GM18861 (cell line): ENCODE data around the gene C4orf46.
A peak's percentile ranks its signal among the peaks of the same experiment; 100 is the strongest.
"Not testable (repeated sequence)": the region's sequence is repeated elsewhere in the genome, so short reads cannot be mapped to it uniquely, and the experiment has no call there.

Experiments
- ATAC-seq: cut with Tn5 transposase; IDR thresholded peaks from one replicate; pipeline ENCODE4 v1.9.1; 2021; ENCODE audit not compliant: unreplicated experiment

The C4orf46 gene

DNA sequence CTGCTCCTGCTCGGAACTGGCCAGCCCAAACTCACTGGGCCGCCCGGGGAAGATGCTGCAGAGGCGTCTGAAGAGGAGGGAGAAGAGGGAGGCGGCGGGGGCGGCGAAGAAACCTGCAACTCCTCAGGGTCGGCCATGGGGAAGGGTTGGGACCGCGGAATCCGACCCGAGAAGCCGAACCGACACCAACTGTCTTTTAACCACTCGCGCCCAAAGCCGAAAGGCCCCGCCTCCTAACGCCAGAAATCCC is at the start of gene C4orf46:
Gene C4orf46 (minus strand): TSS at position 223 of the 250 bp plus-strand sequence. CDS start 86 bp downstream, at position 137.
- no peak for ATAC-seq

- ATAC-seq = no peak
Measured at GRCh38 chr4:158715802-158716201, 44.1 kb upstream of the C4orf46 start.

GRCh38 chr4:158714937-158715336 is 43.2 kb upstream of the C4orf46 start:
- ATAC-seq = no peak

- ATAC-seq = not testable (repeated sequence)
Measured at GRCh38 chr4:158712622-158713021, 40.9 kb upstream of the C4orf46 start.

- no peak for ATAC-seq
Measured at GRCh38 chr4:158710814-158711213, 39.1 kb upstream of the C4orf46 start.

DNA sequence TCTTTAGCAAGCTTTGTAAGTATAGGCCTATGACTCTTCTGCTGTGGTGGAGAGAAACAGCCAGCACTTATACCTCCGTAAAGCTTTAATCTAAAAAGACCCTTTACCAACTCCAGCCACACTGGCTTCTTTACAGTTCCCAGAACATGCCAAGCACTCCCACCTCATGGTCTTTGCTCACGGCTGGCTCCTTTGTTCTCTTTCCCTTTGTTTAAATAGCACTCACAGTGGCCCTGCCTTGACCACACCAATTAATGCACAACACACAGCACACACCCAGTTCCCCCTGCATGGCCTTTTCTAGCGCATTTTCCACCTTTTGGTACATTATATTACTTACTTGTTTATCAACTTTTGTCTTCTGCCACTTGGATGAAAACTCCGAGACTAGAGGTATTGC is 32.6 kb upstream of the C4orf46 start:
- no peak for ATAC-seq

- ATAC-seq = no peak
Measured at GRCh38 chr4:158688813-158689212, 17.1 kb upstream of the C4orf46 start.

DNA sequence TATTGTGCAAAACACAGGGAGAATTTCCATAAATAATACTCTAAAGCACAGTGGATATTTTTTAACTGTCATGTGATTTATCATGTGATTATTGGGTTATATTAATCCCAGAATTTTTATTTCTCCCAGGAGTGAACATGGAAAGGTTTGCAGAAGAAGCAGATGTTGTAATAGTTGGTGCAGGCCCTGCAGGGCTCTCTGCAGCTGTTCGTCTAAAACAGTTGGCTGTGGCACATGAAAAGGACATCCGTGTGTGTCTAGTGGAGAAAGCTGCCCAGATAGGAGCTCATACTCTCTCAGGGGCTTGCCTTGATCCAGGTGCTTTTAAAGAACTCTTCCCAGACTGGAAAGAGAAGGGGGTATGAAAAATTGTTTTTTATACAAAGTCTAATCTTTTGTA is 10.4 kb upstream of the C4orf46 start:
- ATAC-seq = no peak

- no peak for ATAC-seq
Measured at GRCh38 chr4:158681629-158682028, 9.9 kb upstream of the C4orf46 start.

DNA sequence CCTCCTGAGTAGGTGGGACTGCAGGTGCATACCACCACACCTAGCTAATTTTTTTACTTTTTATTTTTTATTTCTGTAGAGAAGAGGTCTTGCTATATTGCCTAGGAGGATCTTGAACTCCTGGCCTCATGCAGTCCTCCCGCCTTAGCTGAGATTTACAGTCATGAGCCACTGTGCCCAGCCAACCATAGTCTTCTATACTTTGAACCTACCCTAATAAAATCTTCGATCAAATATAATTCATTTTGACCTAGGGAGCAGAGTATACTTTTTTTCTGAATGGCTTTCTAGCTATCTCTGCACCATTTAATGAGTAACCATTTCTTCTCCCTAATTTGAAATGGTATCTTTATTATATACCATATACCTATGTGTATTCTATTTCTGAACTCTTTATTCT is 7.1 kb upstream of the C4orf46 start:
- no peak for ATAC-seq

DNA sequence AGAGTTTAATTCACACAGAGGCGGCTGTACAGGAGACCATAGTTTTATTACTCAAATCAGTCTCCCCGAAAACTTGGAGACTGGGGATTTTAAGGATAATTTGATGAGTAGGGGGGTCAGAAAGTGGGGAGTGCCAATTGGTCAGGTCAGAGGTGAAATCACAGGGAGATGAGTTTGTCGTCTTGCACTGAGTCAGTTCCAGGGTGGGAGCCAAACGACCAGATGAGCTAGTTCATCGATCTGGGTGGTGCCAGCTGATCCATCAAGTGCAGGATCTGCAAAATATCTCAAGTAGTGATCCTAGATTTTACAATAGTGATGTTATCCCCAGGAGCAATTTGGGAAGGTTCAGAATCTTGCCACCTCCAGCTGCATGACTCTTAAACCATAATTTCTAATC is 4.4 kb upstream of the C4orf46 start:
- ATAC-seq = no peak

DNA sequence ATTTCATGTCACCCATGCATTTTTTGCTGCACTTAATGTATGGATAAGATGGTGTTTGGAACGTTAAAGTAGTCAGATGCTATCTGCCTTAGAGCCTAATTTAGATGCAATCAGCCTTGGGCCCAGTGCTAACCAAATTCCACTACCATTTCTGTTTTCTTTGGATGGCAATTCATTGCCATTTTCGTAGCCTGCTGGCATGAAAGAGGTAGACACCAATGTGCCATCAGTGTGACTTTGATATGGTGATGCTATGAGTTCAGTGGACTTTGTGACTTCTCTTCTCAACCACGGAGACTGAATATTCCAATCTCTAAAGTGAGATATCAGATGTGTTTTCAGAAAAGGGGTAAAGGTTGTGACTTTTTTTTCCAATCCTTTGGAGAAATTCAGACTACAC is 1.9 kb upstream of the C4orf46 start:
- ATAC-seq = no peak

DNA sequence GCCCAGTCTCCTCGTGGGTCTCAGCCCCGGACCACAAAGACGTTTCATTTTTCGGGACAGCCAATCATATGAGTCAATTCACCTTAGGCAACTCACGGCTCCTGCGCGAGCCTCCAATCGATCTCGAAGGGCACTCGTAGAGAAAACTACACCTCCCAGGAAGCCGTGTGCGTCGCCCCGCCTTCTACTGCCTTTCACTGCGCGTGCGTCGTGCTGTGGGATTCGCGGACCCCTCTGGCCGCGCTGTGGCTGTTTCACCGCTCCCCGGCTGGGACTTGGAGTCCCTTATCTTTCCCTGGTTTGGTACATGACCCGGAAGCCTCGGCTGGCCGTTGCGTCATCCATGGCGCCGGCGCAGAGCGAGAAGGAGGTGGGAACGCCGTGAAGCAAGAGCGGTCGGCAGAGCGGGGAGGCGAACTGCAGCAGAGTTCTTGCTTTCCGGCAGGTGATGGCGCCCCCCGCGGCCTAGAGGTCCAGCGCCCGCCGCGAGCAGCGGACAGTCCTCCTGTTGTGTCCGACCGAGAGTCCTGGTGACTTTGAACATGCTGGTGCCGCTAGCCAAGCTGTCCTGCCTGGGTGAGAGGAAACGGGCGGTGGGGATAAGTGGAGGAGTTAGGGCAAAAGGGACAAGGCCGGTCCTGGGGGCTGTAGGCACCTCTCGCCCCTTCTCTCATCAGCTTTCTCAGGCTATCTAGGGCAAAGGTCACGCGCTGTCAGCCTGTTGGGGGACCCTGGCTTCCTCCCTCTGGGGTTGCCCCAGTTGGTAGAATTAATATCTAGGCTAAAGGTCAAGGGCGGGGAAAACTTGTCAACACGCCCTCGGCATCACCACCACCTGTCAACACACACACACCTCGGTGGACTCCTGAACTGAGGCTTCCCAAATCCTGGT is 474 bp upstream of the C4orf46 start, which contains the start of gene ETFDH:
Gene ETFDH (plus strand): TSS at position 382 of the 892 bp plus-strand sequence. CDS start 161 bp downstream, at position 543.
- peak; percentile 89 for ATAC-seq

DNA sequence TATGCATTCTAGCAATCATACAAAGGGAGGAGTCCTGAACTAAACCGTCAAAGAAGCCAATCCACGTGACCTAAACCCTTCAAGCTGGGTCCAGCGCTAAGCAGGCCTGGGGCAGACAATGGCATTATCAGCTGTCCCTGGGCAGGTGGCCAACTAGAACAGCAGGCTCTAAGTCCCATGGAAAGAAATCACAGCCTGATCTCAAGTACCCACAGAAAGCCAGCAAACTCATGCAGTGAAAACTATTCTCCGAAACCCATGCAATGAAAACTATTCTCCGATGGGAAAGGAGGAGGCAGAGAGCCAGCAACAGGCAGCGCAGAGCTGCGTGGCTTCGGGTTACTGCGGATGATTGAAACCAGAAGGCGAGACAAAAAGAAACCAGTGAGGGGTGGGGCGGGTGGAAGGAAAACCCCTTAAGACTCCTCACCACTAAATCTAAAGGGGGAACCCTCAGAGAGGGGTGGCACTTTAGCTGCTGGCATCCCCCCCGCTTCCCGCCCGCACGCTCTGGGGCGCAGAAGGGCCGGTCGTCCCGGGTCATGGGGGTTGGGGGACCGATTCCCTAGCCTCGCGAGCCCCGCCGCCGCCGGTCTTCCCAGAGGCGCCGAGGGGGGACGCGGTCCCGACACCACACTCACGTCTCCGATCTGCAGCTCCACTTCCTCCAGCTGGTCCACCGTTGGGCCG is 567 bp downstream of the C4orf46 start:
- ATAC-seq = peak; percentile 12

DNA sequence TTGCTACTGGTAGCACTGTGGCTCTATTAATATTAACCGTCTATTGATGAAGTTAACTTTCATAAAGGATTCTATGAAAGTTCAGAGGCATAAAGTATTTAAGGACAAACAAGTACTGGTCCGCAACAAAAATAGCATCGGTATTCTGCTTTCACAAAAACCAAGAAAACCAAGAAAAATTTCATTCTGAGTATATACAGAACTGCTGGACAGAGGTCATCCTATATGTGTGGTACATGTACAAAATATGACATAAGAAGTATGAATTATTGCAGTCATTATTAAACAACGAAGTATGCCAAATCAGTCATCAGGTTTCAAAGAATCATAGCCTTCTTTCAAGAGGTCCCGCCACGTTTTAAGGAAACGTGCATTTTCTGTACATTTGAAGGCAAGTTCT is 2.4 kb downstream of the C4orf46 start:
- ATAC-seq = no peak

GRCh38 chr4:158667651-158668198 is 4.0 kb downstream of the C4orf46 start:
- no peak for ATAC-seq

- no peak for ATAC-seq
Measured at GRCh38 chr4:158666892-158667291, 4.8 kb downstream of the C4orf46 start.

DNA sequence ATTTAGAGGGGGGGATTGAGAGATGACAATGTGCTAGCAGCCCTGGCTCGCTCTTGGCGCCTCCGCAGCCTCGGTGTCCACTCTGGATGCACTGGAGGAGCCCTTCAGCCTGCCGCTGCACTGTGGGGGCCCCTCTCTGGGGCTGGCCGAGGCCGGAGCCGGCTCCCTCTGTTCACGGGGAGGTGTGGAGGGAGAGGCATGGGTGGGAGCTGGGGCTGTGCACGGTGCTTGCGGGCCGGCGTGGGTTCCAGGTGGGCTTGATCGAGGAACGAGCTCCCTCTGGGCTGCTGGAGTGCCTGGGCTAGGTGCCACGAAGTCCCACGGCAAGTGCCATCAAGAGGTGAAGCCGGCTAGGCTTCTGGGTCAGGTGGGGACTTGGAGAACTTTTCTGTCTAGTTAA is 6.9 kb downstream of the C4orf46 start:
- ATAC-seq = no peak

GRCh38 chr4:158663707-158664625 is 7.7 kb downstream of the C4orf46 start:
- ATAC-seq = not testable (repeated sequence)

DNA sequence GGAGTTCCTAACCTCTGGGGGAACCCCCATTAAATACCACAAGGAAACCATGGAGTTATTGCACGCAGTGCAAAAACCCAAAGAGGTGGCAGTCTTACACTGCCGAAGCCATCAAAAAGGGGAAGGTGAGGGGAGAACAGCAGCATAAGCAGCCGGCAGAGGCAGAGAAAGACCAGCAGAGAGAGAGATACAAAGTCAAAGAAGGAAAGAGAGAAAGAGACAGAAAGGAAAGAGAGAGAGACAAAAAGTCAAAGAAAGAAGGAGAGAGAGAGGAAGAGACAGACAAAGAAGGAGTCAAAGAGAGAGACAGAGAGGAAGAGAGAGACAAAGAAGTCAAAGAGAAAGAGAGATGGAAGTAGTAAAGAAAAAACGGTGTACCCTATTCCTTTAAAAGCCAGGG is 8.4 kb downstream of the C4orf46 start:
- ATAC-seq = not testable (repeated sequence)

DNA sequence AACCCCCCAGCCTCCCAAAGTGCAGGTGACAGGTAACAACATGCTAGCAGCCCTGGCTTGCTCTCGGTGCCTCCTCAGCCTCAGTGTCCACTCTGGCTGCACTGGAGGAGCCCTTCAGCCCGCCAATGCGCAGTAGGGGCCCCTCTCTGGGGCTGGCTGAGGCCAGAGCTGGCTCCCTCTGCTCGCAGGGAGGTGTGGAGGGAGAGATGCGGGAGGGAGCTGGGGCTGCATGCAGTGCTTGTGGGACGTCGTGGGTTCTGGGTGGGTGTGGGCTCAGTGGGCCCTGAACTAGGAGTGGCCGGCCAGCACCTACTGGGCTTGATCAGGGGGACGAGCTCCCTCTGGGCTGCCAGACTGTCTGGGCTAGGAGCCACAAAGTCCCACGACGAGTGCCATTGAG is 14.4 kb downstream of the C4orf46 start:
- no peak for ATAC-seq
